NCI-H2196 (cell line): Measurements from ENCODE around the gene OR2H2.

Source experiments
- DNase-seq: peaks from one replicate; lab custom pipeline; 2025; ENCODE audit not compliant: unreplicated experiment; lab: John Stamatoyannopoulos, UW

Gene OR2H2

GRCh38 chr6:29628419-29629281 lies 43.7 kb downstream of the OR2H2 start:
- DNase-seq, result peak; percentile 82

DNA sequence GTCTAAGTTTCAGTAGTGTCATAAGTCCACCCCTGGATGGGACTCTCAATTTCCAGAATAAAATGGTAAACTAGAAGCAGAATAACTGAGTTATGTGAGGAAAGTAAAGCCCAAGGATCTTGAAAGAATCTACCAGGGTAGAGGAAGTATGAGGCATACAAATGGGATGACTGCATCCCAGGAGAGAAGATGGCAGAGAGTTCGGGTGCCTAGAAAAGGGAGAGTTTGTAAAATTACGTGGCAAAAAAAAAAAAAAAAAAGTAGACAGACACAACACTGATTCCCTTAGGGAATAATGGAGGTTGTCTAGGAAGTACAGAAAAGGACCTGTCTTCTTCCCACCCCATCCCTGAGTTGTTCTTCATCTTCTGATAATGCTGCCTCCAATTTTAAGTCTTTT lies 44.6 kb downstream of the OR2H2 start:
- no peak for DNase-seq

DNA sequence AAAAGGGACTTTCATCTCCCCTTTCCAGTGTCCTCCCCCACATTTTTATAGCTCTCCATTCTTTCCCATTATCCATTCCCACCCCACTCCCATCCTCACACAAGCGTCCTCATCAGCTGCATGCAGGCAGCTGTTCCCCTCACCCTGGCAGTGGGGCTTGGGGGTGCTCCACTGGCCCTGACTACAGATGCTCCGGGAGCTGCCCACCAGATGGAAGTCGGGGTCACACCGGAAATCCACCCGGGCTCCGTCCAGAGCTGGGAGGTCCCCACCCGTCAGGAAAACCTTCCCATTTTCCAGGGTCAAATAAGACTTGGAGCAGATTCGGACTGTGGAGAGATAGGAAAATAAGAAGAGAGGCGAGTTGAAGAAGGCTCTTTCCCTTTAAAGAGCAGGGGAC lies 45.4 kb downstream of the OR2H2 start:
- no peak for DNase-seq

- DNase-seq, result no peak
Measured at GRCh38 chr6:29631209-29631810, 46.4 kb downstream of the OR2H2 start.

DNA sequence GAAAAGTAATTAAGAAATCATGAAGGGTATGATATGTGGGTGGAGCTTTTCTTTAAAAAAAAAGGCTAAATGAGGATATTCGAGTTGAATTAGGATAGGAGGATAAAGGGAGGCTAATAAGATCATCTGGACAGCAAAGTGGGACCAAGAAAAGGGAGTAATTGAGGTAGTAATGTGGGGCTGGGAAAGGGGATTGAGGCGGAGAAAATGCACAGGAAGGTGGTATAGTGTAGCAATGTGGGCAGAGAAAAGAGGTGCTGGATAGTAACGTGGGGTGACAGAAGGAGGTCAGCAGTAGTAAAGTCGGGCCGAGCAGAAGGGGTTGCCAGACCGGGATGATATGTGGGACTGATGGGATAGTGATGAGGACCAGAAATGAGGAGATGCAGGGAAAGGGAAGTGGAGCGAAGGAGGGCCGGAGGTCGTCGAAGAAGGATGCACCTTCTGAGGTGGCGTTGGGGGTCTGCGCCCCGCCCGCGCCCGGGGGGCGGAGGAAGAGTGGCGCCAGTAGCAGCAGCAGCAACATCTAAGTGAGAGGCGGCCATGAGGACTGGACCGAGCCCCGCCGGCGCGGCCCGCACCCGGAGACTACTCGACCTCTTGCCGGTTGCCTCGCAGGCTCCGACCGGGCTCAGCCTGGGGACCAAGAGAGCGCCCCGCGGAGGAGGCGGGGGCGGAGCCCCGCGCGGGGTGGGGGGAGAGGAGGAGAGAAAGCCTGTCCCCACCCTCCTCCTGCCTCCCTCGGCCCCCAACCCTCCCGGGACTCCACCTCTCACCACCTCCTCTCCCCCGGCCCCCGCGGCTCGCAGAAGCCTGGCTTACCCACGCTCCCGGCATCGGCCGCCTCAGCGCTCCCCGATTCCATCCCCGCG lies 47.2 kb downstream of the OR2H2 start:
- peak; percentile 50 for DNase-seq

GRCh38 chr6:29632789-29633533 lies 48.0 kb downstream of the OR2H2 start, which contains the start of gene GABBR1:
Gene GABBR1, minus strand, starts transcription at chr6:29633183. Its CDS starts 798 bp downstream, at chr6:29632385.
- peak; percentile 89 for DNase-seq

DNA sequence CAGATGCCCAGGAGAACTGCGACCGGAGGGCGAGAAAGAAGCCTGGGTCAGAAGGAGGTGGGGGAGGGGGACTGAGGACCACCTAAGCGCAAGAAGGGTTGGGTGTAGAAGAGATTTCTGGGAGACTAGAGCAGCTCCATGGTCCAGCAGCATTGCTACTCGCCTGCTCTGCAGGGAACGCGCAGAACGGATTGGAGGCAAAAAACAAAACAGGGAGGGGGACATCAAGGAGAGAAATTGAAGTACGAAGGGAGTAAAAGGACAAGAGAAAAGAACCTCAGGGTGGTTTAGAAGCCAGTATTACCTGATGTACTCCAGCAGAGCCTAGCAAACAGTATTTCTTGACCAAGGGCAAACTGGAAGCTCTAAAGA lies 48.6 kb downstream of the OR2H2 start:
- no peak for DNase-seq

GRCh38 chr6:29637247-29637646 lies 52.3 kb downstream of the OR2H2 start:
- no peak for DNase-seq
